Transverse colon (tissue), 4 donors: ENCODE measurements around the gene ARHGAP11A.
"Not testable (repeated sequence)": the region's sequence is repeated elsewhere in the genome, so short reads cannot be mapped to it uniquely, and the experiment has no call there.

ENCODE experiments used
- CTCF ChIP-seq, 5 experiments: fragments of 200-600 bp in 3 of 5; fragments of 450-650 bp in 2 of 5; sonication (generic) in 3 of 5; IDR thresholded peaks; 1 replicate in 2 of 5; 2 replicates in 3 of 5; pipeline ENCODE4 v1.5.1; 2016 to 2017; ENCODE audit warnings: antibody characterized with exemption in 5 of 5, inconsistent platforms in 3 of 5, mild to moderate bottlenecking in 2 of 5, moderate library complexity in 1 of 5
- EP300 ChIP-seq: sonication (generic); formaldehyde crosslinking; IDR thresholded peaks from one replicate; pipeline ENCODE4 v1.6.1; 2017; ENCODE audit warnings: antibody characterized with exemption, low read depth
- POLR2AphosphoS5 ChIP-seq, 3 donors: sonication (generic); formaldehyde crosslinking; IDR thresholded peaks; one replicate each; pipeline ENCODE4 v1.6.1; 2016; ENCODE audit warnings: antibody characterized with exemption in 3 of 3

GRCh38 chr15:32615051-32615870 lies at the start of gene ARHGAP11A:
- TF ChIP-seq CTCF (IDR thresholded peaks at IDR 0.05); EP300: not testable (repeated sequence)
- TF ChIP-seq POLR2AphosphoS5 (IDR thresholded peaks at IDR 0.05) = peak in 2 of 3 donors; percentile 21 to 30
